ENCODE results near the gene TSPOAP1.

Gene TSPOAP1

DNA sequence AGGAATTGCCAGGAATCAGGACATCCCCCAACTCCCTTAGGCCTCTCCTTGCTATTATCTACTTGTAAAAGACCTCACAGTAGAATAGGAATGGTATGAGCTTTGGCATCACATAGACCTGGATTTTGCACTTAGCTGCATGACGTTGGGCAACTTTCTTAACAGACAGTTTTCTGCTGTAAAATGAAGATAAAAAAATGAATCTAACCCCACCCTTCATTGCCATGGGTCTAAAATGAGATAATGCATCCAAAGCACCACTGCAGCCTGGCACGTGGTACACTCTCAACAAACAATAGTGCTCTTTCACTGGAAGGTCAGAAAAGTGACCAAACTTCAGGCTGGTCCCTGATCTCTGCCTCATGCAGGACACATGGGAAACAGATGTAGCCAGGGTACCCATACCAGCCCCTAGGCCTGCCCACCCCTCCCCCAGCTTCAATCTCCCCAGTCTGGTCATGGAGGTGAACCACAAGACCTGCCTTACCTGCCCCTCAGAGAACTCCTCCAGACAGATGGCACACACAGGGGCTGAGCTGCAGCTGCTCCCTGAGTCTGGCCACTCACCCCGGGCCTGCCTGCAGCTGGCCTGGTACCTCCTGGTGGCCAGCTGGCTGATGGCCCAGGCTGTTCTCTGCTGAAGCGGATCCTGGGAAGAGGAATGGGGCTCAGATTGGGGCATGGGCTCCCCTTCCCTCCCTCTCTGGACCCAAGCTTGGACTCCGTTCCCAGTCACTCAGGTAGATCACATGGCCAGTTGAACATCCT lies 31.9 kb upstream of the TSPOAP1 start:
- no peaks in the 10 kb centered on the region for H3K9me3 ChIP-seq (ENCODE audit: control insufficient read depth, low read length)
- no peak overlapping the region for H3K18ac ChIP-seq (ENCODE audit: low read depth in 1 of 2, low read length in 2 of 2)
- H3K23ac ChIP-seq (ENCODE audit: low read length in 2 of 2), result no peak overlapping the region
- H4K8ac ChIP-seq (ENCODE audit: low read length), result no peak overlapping the region
- H2AK5ac ChIP-seq (ENCODE audit: low read length, severe bottlenecking), result no peak overlapping the region
- peaks cover 0 to 6% of the 10 kb centered on the region in 2 experiments for H3K36me3 ChIP-seq (ENCODE audit: control insufficient read depth in 1 of 2, insufficient read depth in 2 of 2, low read depth in 1 of 2, low read length in 2 of 2)
- no peak for DNase-seq
- no peak overlapping the region for H2BK120ac ChIP-seq (ENCODE audit: low read depth, low read length)
- H3K4me2 ChIP-seq (ENCODE audit: low read length, poor library complexity, severe bottlenecking), result no peak overlapping the region
- H3K4me1 ChIP-seq (ENCODE audit: control insufficient read depth, insufficient read depth, low read depth, low read length), result no peaks in the 10 kb centered on the region
- H2BK15ac ChIP-seq (ENCODE audit: low read depth, poor library complexity, severe bottlenecking), result no peak overlapping the region
- H3K4ac ChIP-seq (ENCODE audit: low read depth in 1 of 2, low read length in 2 of 2), result no peak overlapping the region
- 67% methylated on average over 5 of the region's 5 CpGs for WGBS
- no peak overlapping the region for H3K9ac ChIP-seq (ENCODE audit: low read length)
- no peaks in the 10 kb centered on the region for H3K79me1 ChIP-seq (replicated peaks; ENCODE audit: low read length, poor library complexity, severe bottlenecking)
- H3K14ac ChIP-seq (ENCODE audit: low read length in 2 of 2), result no peak overlapping the region
- H4K91ac ChIP-seq (ENCODE audit: low read length), result no peak overlapping the region
- no peak overlapping the region for H3K27ac ChIP-seq (ENCODE audit: low read length, poor library complexity, severe bottlenecking)
- H2BK12ac ChIP-seq (ENCODE audit: low read length in 2 of 2), result no peak overlapping the region
- no peak overlapping the region for H2AFZ ChIP-seq (ENCODE audit: low read depth, low read length)
- no peak overlapping the region for H3K4me3 ChIP-seq (ENCODE audit: insufficient read depth in 1 of 2, low read depth in 1 of 2, low read length in 2 of 2)
- H2BK5ac ChIP-seq (ENCODE audit: low read depth, low read length, poor library complexity, severe bottlenecking), result no peak overlapping the region
- peaks cover 38 to 41% of the 10 kb centered on the region in 2 experiments for H3K27me3 ChIP-seq (ENCODE audit: control insufficient read depth in 1 of 2, insufficient read depth in 1 of 2, low read length in 2 of 2)

DNA sequence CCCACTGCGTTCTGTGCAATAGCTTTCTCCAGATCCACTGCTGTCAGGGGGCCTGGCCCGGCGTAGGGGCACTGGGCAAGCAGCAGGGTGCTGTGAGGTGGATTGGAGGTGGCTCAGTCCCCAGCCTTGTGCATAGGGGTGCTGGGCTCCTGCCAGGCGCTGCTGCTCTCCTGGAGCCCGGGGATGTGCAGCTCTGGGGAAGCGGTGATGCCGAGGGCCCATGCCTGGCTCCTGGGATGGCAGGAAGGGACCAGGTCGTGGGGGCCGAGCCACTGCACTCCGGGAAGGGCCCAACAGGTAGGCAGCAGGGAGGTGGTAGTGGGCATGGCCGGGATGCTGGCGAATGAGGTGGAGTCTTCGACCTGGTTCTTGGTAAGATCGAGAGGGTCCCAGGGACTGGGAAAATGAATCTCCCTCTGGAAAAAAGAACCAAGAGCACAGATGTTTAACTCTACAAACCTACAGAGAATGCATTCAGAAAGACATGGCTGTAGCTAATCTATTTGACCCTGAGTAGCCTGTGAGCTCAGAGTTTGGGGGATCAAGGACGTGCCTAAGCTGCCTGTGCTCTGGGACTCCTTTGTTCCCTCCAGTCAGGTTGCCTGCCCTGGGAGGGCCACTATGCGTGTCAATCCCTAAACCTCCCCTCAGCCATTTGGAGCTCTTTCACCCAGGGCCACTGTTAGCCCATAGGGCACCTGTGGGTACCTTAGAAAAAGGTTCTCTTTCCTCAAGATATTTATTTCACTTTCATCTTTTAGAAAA lies 30.0 kb upstream of the TSPOAP1 start:
- Histone ChIP-seq H3K79me1 (replicated peaks; ENCODE audit: low read length, poor library complexity, severe bottlenecking) (no peaks in the 10 kb centered on the region), H2AFZ (ENCODE audit: low read depth, low read length) (no peak overlapping the region), H3K27ac (ENCODE audit: low read length, poor library complexity, severe bottlenecking) (no peak overlapping the region), H3K4ac (ENCODE audit: low read depth in 1 of 2, low read length in 2 of 2) (no peak overlapping the region), H3K14ac (ENCODE audit: low read length in 2 of 2) (no peak overlapping the region), H3K4me1 (ENCODE audit: control insufficient read depth, insufficient read depth, low read depth, low read length) (peaks cover 3% of the 10 kb centered on the region), H4K91ac (ENCODE audit: low read length) (no peak overlapping the region), H3K9me3 (ENCODE audit: control insufficient read depth, low read length) (no peaks in the 10 kb centered on the region), H3K27me3 (ENCODE audit: control insufficient read depth in 1 of 2, insufficient read depth in 1 of 2, low read length in 2 of 2) (peaks cover 23 to 28% of the 10 kb centered on the region in 2 experiments), H3K23ac (ENCODE audit: low read length in 2 of 2) (peak overlapping the region in 1 of 2 experiments; percentile 26), H2BK12ac (ENCODE audit: low read length in 2 of 2) (no peak overlapping the region), H3K9ac (ENCODE audit: low read length) (no peak overlapping the region), H3K4me3 (ENCODE audit: insufficient read depth in 1 of 2, low read depth in 1 of 2, low read length in 2 of 2) (no peak overlapping the region), H2BK15ac (ENCODE audit: low read depth, poor library complexity, severe bottlenecking) (no peak overlapping the region), H4K8ac (ENCODE audit: low read length) (no peak overlapping the region), H3K18ac (ENCODE audit: low read depth in 1 of 2, low read length in 2 of 2) (no peak overlapping the region), H2BK120ac (ENCODE audit: low read depth, low read length) (no peak overlapping the region), H2BK5ac (ENCODE audit: low read depth, low read length, poor library complexity, severe bottlenecking) (no peak overlapping the region), H2AK5ac (ENCODE audit: low read length, severe bottlenecking) (no peak overlapping the region), H3K36me3 (ENCODE audit: control insufficient read depth in 1 of 2, insufficient read depth in 2 of 2, low read depth in 1 of 2, low read length in 2 of 2) (peaks cover 0 to 6% of the 10 kb centered on the region in 2 experiments), H3K4me2 (ENCODE audit: low read length, poor library complexity, severe bottlenecking) (no peak overlapping the region)
- WGBS, result 91% methylated on average over 14 of the region's 16 CpGs
- no peak for DNase-seq

DNA sequence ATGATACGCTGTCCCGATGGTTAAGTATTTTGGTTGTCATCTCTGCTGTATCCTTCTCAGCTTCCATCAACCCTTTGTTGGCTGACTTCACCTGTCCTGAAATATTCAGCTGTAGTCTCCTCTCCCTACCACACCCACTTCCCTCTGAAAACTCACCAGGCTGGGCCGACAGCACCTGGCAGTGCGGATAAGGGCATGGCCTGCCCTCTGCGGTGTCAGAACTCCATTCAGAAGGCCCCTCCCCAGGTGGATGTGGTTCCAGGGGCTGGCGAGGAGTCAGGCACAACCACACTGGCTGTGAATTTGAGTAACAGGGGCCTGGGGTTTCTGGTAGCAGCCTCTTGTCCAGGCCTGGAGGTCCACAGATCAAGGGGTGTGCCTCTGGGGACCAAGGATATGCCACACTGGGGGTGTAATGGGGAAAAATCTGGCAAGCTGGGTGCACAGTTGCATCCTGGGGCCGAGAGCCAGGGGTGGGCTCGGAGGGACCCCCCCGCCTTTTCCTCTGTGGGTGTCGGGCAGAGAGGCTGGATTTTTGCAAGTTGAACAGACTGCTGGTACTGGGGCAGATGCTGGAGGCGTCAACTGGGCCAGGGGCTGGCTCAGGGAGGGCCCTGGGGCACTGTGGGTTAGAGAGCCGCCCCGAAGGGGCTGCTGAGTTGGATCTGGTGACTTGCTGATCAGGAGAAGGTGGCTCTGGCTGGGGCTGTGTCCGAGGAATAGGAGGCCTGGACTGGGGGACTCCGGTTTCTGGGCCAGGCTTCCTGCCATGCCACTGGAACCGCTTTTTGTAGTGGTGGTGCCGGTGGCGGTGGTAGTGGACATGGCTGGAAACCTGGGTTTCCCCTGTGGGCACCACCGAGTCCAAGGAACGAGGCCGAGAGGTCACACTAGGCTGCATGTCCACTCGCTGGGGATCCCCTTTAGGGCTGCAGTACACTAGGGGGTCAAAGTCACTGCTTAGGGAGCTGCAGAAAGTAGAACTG lies 29.0 kb upstream of the TSPOAP1 start:
- H4K8ac ChIP-seq (ENCODE audit: low read length), result no peak overlapping the region

More for the DNA sequence above, 29.0 kb upstream of the TSPOAP1 start:
- H3K4me3 ChIP-seq (ENCODE audit: insufficient read depth in 1 of 2, low read depth in 1 of 2, low read length in 2 of 2), result no peak overlapping the region
- no peak overlapping the region for H3K27ac ChIP-seq (ENCODE audit: low read length, poor library complexity, severe bottlenecking)
- H3K27me3 ChIP-seq (ENCODE audit: control insufficient read depth in 1 of 2, insufficient read depth in 1 of 2, low read length in 2 of 2), result peaks cover 13 to 19% of the 10 kb centered on the region in 2 experiments
- peaks cover 6% of the 10 kb centered on the region for H3K4me1 ChIP-seq (ENCODE audit: control insufficient read depth, insufficient read depth, low read depth, low read length)
- peaks cover 0 to 6% of the 10 kb centered on the region in 2 experiments for H3K36me3 ChIP-seq (ENCODE audit: control insufficient read depth in 1 of 2, insufficient read depth in 2 of 2, low read depth in 1 of 2, low read length in 2 of 2)
- H2BK120ac ChIP-seq (ENCODE audit: low read depth, low read length), result no peak overlapping the region
- H2BK15ac ChIP-seq (ENCODE audit: low read depth, poor library complexity, severe bottlenecking), result no peak overlapping the region
- no peak overlapping the region for H3K23ac ChIP-seq (ENCODE audit: low read length in 2 of 2)
- no peak overlapping the region for H4K91ac ChIP-seq (ENCODE audit: low read length)
- H3K9ac ChIP-seq (ENCODE audit: low read length), result no peak overlapping the region
- H3K79me1 ChIP-seq (replicated peaks; ENCODE audit: low read length, poor library complexity, severe bottlenecking), result no peaks in the 10 kb centered on the region
- no peak overlapping the region for H3K4ac ChIP-seq (ENCODE audit: low read depth in 1 of 2, low read length in 2 of 2)
- no peak overlapping the region for H3K4me2 ChIP-seq (ENCODE audit: low read length, poor library complexity, severe bottlenecking)
- H3K9me3 ChIP-seq (ENCODE audit: control insufficient read depth, low read length), result no peaks in the 10 kb centered on the region
- H2AK5ac ChIP-seq (ENCODE audit: low read length, severe bottlenecking), result no peak overlapping the region
- no peak overlapping the region for H2BK5ac ChIP-seq (ENCODE audit: low read depth, low read length, poor library complexity, severe bottlenecking)
- H3K18ac ChIP-seq (ENCODE audit: low read depth in 1 of 2, low read length in 2 of 2), result no peak overlapping the region
- no peak for DNase-seq
- H3K14ac ChIP-seq (ENCODE audit: low read length in 2 of 2), result no peak overlapping the region
- H2AFZ ChIP-seq (ENCODE audit: low read depth, low read length), result no peak overlapping the region
- no peak overlapping the region for H2BK12ac ChIP-seq (ENCODE audit: low read length in 2 of 2)
- 84% methylated on average over 22 of the region's 22 CpGs for WGBS
